HEK293 (cell line): Measurements from ENCODE around the gene LCN12.

ENCODE experiments used
- CTCF ChIP-seq: fragments of 450-650 bp; formaldehyde crosslinking; IDR thresholded peaks from 2 replicates; pipeline ENCODE4 v1.5.1; 2016; ENCODE audit warnings: missing biosample characterization, missing genetic modification characterization
- REST ChIP-seq: fragments of 450-650 bp; formaldehyde crosslinking; IDR thresholded peaks from 2 replicates; pipeline ENCODE4 v1.5.1; 2016; ENCODE audit warnings: missing biosample characterization, missing genetic modification characterization
- ZFP41 ChIP-seq: fragments of 450-650 bp; formaldehyde crosslinking; IDR thresholded peaks from 2 replicates; pipeline ENCODE4 v1.5.1; 2016; ENCODE audit warnings: missing biosample characterization, missing genetic modification characterization, borderline replicate concordance
- ZNF274 ChIP-seq, 2 experiments: fragments of 200-500 bp in 1 of 2; fragments of 450-650 bp in 1 of 2; sonication (Bioruptor generic) in 1 of 2; formaldehyde crosslinking in 1 of 2; IDR thresholded peaks; 2 replicates each; pipeline versions ENCODE4 v1.5.1 to v1.6.1; 2014 to 2016; ENCODE audit warnings: borderline replicate concordance in 1 of 2, inconsistent platforms in 1 of 2, low read length in 1 of 2, missing biosample characterization in 1 of 2, missing genetic modification characterization in 1 of 2
- ZNF354C ChIP-seq: fragments of 450-650 bp; formaldehyde crosslinking; IDR thresholded peaks from 2 replicates; pipeline ENCODE4 v1.5.1; 2016; ENCODE audit warnings: missing biosample characterization, missing genetic modification characterization, low read depth, borderline replicate concordance
- TF ChIP-seq, protein P1 (sequence below): fragments of 450-650 bp; formaldehyde crosslinking; IDR thresholded peaks from 2 replicates; pipeline ENCODE4 v1.5.1; 2016; ENCODE audit warnings: missing biosample characterization, missing genetic modification characterization

DNA sequence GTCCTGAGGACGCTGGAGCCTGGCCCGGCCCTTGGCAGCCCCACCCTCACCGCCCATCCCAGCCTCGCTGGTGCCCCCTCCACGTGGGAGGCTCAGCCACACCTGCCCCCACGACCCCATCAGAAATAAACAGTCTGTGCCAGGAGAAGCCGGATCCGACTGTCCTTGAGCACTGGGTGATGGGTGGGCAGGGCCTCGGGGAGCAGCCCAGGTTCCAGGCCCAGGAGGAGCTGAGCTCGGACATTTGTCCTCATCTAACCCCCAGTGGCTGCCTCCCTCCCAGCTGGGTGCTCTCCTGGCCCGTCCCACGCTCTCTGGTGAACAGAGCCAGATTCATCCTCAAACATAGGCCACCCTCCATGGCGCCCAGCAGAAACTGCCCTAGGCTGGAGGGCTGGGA lies 20.7 kb downstream of the LCN12 start:
- TF ChIP-seq CTCF (no peak), ZNF274 (IDR thresholded peaks at IDR 0.05; ENCODE audit: low read length) (no peak), ZNF274 (tag by site-specific recombination; IDR thresholded peaks at IDR 0.05; ENCODE audit: borderline replicate concordance) (no peak), ZFP41 (no peak), REST (tag by site-specific recombination) (no peak), ZNF354C (tag by site-specific recombination) (no peak)
- TF ChIP-seq, protein P1, sequence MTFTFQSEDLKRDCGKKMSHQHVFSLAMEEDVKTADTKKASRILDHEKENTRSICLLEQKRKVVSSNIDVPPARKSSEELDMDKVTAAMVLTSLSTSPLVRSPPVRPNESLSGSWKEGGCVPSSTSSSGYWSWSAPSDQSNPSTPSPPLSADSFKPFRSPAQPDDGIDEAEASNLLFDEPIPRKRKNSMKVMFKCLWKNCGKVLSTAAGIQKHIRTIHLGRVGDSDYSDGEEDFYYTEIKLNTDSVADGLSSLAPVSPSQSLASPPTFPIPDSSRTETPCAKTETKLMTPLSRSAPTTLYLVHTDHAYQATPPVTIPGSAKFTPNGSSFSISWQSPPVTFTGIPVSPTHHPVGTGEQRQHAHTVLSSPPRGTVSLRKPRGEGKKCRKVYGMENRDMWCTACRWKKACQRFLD: no peak
